Measurements from ENCODE around the gene PNMA6E. TPM values are rescaled to one million over a fixed set of nuclear protein-coding genes. Genes with fewer than 3 reads are reported as not detected.

PNMA6E gene
- total RNA-seq, 3 donors from 2014 or later, result not detected

GRCh38 chrX:153411255-153411987, 10.3 kb upstream of the PNMA6E start, which contains the start of gene ZFP92:
TSS of gene ZFP92 (plus strand) at chrX:153411472. CDS start at chrX:153418323, 6,851 bp downstream.
- Histone ChIP-seq H3K36me3 (no peaks in the 10 kb centered on the region), H3K27ac (no peak within 1 kb of the TSS), H3K27me3 (peaks cover 0 to 66% of the 10 kb centered on the region in 2 donors), H3K9me3 (no peaks in the 10 kb centered on the region), H3K4me1 (no peaks in the 10 kb centered on the region), H3K4me3 (peak within 1 kb of the TSS; percentile 49 to 69 (median 50))
- DNase-seq (ENCODE audit: low spot score in 2 of 2), result no peak
- TF ChIP-seq POLR2AphosphoS5 (IDR thresholded peaks at IDR 0.05), result no peak
- no peak for TF ChIP-seq POLR2A (IDR thresholded peaks at IDR 0.05)
- no peak for TF ChIP-seq CTCF (IDR thresholded peaks at IDR 0.05)
- intact Hi-C loops (cut with DNase I; ENCODE audit: low total_unique reads), result no loop called here

DNA sequence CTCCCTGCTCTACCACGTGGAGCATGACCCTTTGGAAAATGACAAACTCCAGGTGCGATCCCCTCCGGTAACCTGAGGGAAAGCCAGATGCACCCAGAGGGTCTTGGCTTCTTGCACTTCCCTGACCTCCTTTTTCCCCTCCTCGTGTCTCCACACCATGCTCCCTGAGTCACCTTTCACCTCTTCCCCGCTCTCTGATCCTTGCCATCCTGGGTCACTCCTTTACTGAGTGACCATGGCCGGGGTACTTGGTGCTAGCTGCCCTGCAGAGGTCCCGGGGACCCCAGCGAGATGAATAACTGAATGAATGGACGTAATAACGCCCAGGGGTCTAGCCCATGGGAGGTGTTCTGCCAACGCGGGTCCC, 9.7 kb upstream of the PNMA6E start:
- H3K36me3 ChIP-seq, result no peaks in the 10 kb centered on the region
- no peaks in the 10 kb centered on the region for H3K4me1 ChIP-seq
- H3K27ac ChIP-seq, result no peak overlapping the region
- H3K9me3 ChIP-seq, result no peaks in the 10 kb centered on the region
- TF ChIP-seq CTCF (IDR thresholded peaks at IDR 0.05) (no peak), POLR2AphosphoS5 (IDR thresholded peaks at IDR 0.05) (no peak), POLR2A (IDR thresholded peaks at IDR 0.05) (no peak)
- H3K27me3 ChIP-seq, result peaks cover 0 to 66% of the 10 kb centered on the region in 2 donors
- intact Hi-C loops (cut with DNase I; ENCODE audit: low total_unique reads), result no loop called here
- peak overlapping the region; percentile 49 to 69 (median 50) for H3K4me3 ChIP-seq
- DNase-seq (ENCODE audit: low spot score in 2 of 2), result no peak

DNA sequence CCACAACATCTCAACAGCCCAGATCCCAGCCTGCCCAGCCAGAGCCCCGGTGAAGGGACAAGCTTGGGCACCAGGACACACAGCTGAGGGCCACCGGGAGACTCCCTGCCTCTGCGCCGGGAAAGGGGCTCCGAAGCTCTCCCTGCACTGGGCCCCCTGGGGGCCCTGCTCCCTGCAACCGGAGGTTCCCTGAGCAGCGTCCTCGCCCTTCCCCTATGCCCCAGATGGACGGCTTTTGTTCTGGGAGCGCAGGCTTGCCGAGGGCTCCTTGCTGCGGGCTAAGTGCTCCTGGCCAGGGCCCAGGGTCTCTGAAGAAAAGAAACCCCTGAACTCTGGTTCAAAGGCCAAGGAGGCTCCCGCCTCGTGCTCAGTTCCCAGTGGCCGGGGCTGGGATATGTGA, 9.2 kb upstream of the PNMA6E start:
- H3K4me1 ChIP-seq, result no peaks in the 10 kb centered on the region
- peaks cover 0 to 66% of the 10 kb centered on the region in 2 donors for H3K27me3 ChIP-seq
- no peak for DNase-seq (ENCODE audit: low spot score in 2 of 2)
- H3K9me3 ChIP-seq, result no peaks in the 10 kb centered on the region
- no peaks in the 10 kb centered on the region for H3K36me3 ChIP-seq
- H3K27ac ChIP-seq, result no peak overlapping the region
- TF ChIP-seq CTCF (IDR thresholded peaks at IDR 0.05) (no peak), POLR2AphosphoS5 (IDR thresholded peaks at IDR 0.05) (no peak), POLR2A (IDR thresholded peaks at IDR 0.05) (no peak)
- intact Hi-C loops (cut with DNase I; ENCODE audit: low total_unique reads), result no loop called here
- H3K4me3 ChIP-seq, result no peak overlapping the region

DNA sequence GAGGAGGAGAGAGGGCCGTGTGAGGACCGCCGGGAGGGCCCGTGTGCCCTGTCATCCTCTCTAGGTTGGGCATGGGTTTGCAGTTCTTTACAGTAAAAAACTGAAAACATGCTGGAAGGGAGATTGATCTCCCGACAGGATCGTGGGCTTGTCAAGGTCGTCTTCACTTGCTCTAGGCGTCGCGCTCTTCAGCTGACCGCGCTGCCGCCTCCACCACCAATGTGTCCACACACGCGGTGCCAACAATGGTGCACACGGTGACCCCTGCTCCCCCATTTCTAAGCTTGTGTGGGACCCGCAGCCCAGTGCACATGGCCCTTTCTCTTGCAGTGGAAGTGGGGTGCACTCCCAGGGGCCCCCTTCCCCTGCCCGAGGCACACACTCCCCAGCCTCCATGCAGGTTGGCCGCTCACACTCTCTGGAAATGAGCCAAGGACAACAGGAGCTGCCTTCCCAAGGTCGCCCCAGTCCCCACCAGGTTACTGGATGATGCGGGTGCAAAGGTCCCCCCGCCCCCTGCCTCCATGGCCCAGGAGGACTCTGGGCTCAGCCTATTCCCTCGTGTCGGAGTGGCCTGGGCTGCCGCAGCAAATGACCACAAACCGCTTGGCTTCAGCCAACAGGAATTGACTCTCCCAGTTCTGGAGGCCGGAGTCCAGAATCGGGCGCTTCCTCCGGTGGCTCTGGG, 8.4 kb upstream of the PNMA6E start:
- Histone ChIP-seq H3K4me3 (no peak overlapping the region), H3K27ac (no peak overlapping the region), H3K9me3 (no peaks in the 10 kb centered on the region), H3K27me3 (peaks cover 0 to 62% of the 10 kb centered on the region in 2 donors), H3K36me3 (no peaks in the 10 kb centered on the region), H3K4me1 (no peaks in the 10 kb centered on the region)
- no peak for DNase-seq (ENCODE audit: low spot score in 2 of 2)
- TF ChIP-seq POLR2A (IDR thresholded peaks at IDR 0.05), result no peak
- TF ChIP-seq CTCF (IDR thresholded peaks at IDR 0.05), result no peak
- no peak for TF ChIP-seq POLR2AphosphoS5 (IDR thresholded peaks at IDR 0.05)
- intact Hi-C loops (cut with DNase I; ENCODE audit: low total_unique reads), result no loop called here

DNA sequence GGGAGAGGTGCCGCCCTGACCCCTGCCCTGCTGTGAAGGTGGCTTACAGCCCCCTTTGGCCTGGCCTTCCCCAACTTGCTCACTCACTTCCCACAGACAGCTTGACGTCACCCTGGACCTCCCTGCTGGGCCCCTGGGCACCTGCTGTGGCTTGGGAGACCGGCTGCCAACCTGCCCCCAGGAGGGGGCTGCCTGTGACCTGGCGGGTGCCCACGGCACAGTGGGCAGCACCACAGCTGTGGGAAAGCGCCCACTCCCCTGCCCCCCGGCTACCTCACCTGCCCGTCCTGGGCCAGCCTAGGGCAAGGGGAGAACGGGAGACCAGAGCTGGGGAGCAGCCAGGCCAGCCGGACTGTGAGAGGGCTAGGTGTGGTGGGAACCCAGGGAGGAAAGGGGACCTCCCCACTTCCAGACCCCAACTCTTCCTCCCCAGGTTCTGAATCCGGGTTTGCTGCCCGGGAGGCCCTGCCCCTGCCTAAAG, 7.8 kb upstream of the PNMA6E start:
- DNase-seq (ENCODE audit: low spot score in 2 of 2), result no peak

More for the DNA sequence above, 7.8 kb upstream of the PNMA6E start:
- H3K27ac ChIP-seq, result no peak overlapping the region
- H3K27me3 ChIP-seq, result peaks cover 0 to 64% of the 10 kb centered on the region in 2 donors
- intact Hi-C loops (cut with DNase I; ENCODE audit: low total_unique reads), result no loop called here
- H3K4me3 ChIP-seq, result no peak overlapping the region
- H3K9me3 ChIP-seq, result no peaks in the 10 kb centered on the region
- no peaks in the 10 kb centered on the region for H3K36me3 ChIP-seq
- TF ChIP-seq POLR2A (IDR thresholded peaks at IDR 0.05) (no peak), POLR2AphosphoS5 (IDR thresholded peaks at IDR 0.05) (no peak), CTCF (IDR thresholded peaks at IDR 0.05) (no peak)
- no peaks in the 10 kb centered on the region for H3K4me1 ChIP-seq
